K562 (cell line): ENCODE data around the gene JUND. TPM values are rescaled to one million over a fixed set of nuclear protein-coding genes. Genes with fewer than 3 reads are reported as not detected.
A peak's percentile ranks its signal among the peaks of the same experiment; 100 is the strongest.

Experiments used
- CBX5 ChIP-seq: IDR thresholded peaks from 2 replicates; pipeline ENCODE4 v1.6.1; 2014; ENCODE audit warnings: low read depth, borderline replicate concordance
- ELK3 ChIP-seq: fragments of 450-650 bp; formaldehyde crosslinking; IDR thresholded peaks from 2 replicates; pipeline ENCODE4 v1.4.0; 2020; ENCODE audit warnings: mild to moderate bottlenecking
- ETV1 ChIP-seq: fragments of 450-650 bp; conservative IDR thresholded peaks from 2 replicates; pipeline ENCODE4 v1.6.1; 2016; ENCODE audit warnings: missing genetic modification characterization, control low read depth, low read depth, missing compliant biosample characterization
- KLF13 ChIP-seq: fragments of 450-650 bp; IDR thresholded peaks from 2 replicates; pipeline ENCODE4 v1.6.1; 2016; ENCODE audit warnings: missing genetic modification characterization, low read depth, mild to moderate bottlenecking, missing compliant biosample characterization, moderate library complexity, borderline replicate concordance
- MEIS2 ChIP-seq: fragments of 450-650 bp; IDR thresholded peaks from 2 replicates; pipeline ENCODE4 v1.6.1; 2014; ENCODE audit warnings: mild to moderate bottlenecking; ENCODE audit not compliant: partially characterized antibody
- MTF1 ChIP-seq: fragments of 250-450 bp; sonication (Bioruptor Pico); IDR thresholded peaks from 2 replicates; pipeline ENCODE4 v1.9.0; 2021; ENCODE audit warnings: moderate library complexity, mild to moderate bottlenecking, inconsistent platforms, borderline replicate concordance
- MYC ChIP-seq, 2 experiments: fragments of 250-450 bp in 1 of 2; sonication (Bioruptor Pico) in 1 of 2; IDR thresholded peaks; 2 replicates each; pipeline versions ENCODE4 v1.5.1 to v1.6.1; 2012 to 2021; ENCODE audit warnings: low read depth in 2 of 2, borderline replicate concordance in 1 of 2, improper control_type of control experiment in 1 of 2, low read length in 1 of 2, mild to moderate bottlenecking in 1 of 2, moderate library complexity in 1 of 2
- NFYB ChIP-seq: IDR thresholded peaks from 2 replicates; pipeline ENCODE4 v1.6.1; 2011; ENCODE audit warnings: mild to moderate bottlenecking, moderate library complexity; ENCODE audit not compliant: insufficient read length; ENCODE audit errors: extremely low read depth
- NR3C1 ChIP-seq: sonication (generic); formaldehyde crosslinking; IDR thresholded peaks from 2 replicates; pipeline ENCODE4 v1.8.1; 2022; ENCODE audit warnings: missing genetic modification reagents
- RBM25 ChIP-seq: fragments of 200-400 bp; formaldehyde crosslinking; IDR thresholded peaks from 2 replicates; pipeline ENCODE4 v1.6.1; 2018; ENCODE audit warnings: low read length, low read depth, moderate library complexity; ENCODE audit not compliant: severe bottlenecking
- RBM34 ChIP-seq: fragments of 200-400 bp; formaldehyde crosslinking; IDR thresholded peaks from 2 replicates; pipeline ENCODE4 v1.6.1; 2018; ENCODE audit warnings: low read length, borderline replicate concordance; ENCODE audit not compliant: insufficient read depth
- RFX1 ChIP-seq: fragments of 450-650 bp; IDR thresholded peaks from 2 replicates; pipeline ENCODE4 v1.6.1; 2016; ENCODE audit warnings: mild to moderate bottlenecking, moderate library complexity
- SMARCA4 ChIP-seq: fragments of 450-650 bp; IDR thresholded peaks from 2 replicates; pipeline ENCODE4 v1.6.1; 2016
- SPI1 ChIP-seq: IDR thresholded peaks from 2 replicates; pipeline ENCODE4 v1.6.1; 2011; ENCODE audit warnings: low read depth, low read length, control low read depth, borderline replicate concordance
- SUPT5H ChIP-seq: fragments of 450-650 bp; IDR thresholded peaks from 2 replicates; pipeline ENCODE4 v1.6.1; 2016
- TAF15 ChIP-seq: fragments of 200-400 bp; formaldehyde crosslinking; IDR thresholded peaks from 2 replicates; pipeline ENCODE4 v1.6.1; 2017; ENCODE audit warnings: mild to moderate bottlenecking, low read depth, low read length, moderate library complexity
- TAF9B ChIP-seq: fragments of 450-650 bp; IDR thresholded peaks from 2 replicates; pipeline ENCODE4 v1.6.1; 2018; ENCODE audit warnings: mild to moderate bottlenecking; ENCODE audit not compliant: partially characterized antibody
- ZBTB8A ChIP-seq: fragments of 450-650 bp; IDR thresholded peaks from 2 replicates; pipeline ENCODE4 v1.6.1; 2018; ENCODE audit warnings: mild to moderate bottlenecking, moderate library complexity; ENCODE audit not compliant: partially characterized antibody
- ZC3H8 ChIP-seq: fragments of 450-650 bp; IDR thresholded peaks from 2 replicates; pipeline ENCODE4 v1.6.1; 2017
- ZNF143 ChIP-seq: sonication (generic); formaldehyde crosslinking; IDR thresholded peaks from 2 replicates; pipeline ENCODE4 v1.9.0; 2022; ENCODE audit warnings: mild to moderate bottlenecking, missing genetic modification reagents
- ZNF311 ChIP-seq: fragments of 250-450 bp; sonication (Bioruptor Pico); IDR thresholded peaks from 2 replicates; pipeline ENCODE4 v1.4.0; 2020; ENCODE audit warnings: mild to moderate bottlenecking, moderate library complexity
- ZNF707 ChIP-seq: fragments of 250-450 bp; sonication (Bioruptor Pico); conservative IDR thresholded peaks from 2 replicates; pipeline ENCODE4 v1.8.0; 2022; ENCODE audit warnings: inconsistent platforms, mild to moderate bottlenecking, moderate library complexity
- polyA plus RNA-seq, 8 experiments: library from polyadenylated mRNA; depleted of rRNA in 4 of 8; stranded (reverse) in 5 of 8; unstranded in 3 of 8; fragments of >200 nt; fragmentation: Nextera tagmentation in 2 of 8; fragmentation: Illumina TruSeq in 1 of 8; extraction: Ambion mirVana in 2 of 8; extraction: Trizol in 1 of 8; gene quantifications; 2 replicates each; pipeline versions ENCODE4 v1.2.1 to v1.2.3, GENCODE V29; 2011 to 2014; ENCODE audit warnings: inconsistent platforms in 1 of 8, missing spikeins in 1 of 8
- total RNA-seq, 7 experiments: library from RNA; depleted of rRNA in 6 of 7; stranded (reverse); fragments of >200 nt in 6 of 7; fragmentation: Illumina TruSeq in 2 of 7; extraction: Trizol in 2 of 7; gene quantifications; 2 replicates each; pipeline versions ENCODE4 v1.2.1 to v1.2.3, GENCODE V29; 2011 to 2021; ENCODE audit warnings: low replicate concordance in 1 of 7
- TF ChIP-seq, protein P1 (sequence below): sonication (generic); formaldehyde crosslinking; IDR thresholded peaks from 2 replicates; pipeline ENCODE4 v1.8.0; 2022; ENCODE audit warnings: missing genetic modification reagents, mild to moderate bottlenecking, moderate library complexity, borderline replicate concordance
- TF ChIP-seq, protein P2 (sequence below): fragments of 250-450 bp; sonication (Bioruptor Pico); IDR thresholded peaks from 2 replicates; pipeline ENCODE4 v1.8.0; 2022; ENCODE audit warnings: inconsistent platforms

Gene JUND
- total and polyA plus RNA-seq, 9 of the 15 experiments (the other 6 are each of a cell fraction or from before 2014, with no cell fraction given): 6.4 to 286 (median 42.3) TPM

- TF ChIP-seq ZNF143 (CRISPR knock-in tag): no peak
- no peak for TF ChIP-seq RFX1
- peak; percentile 23; the same call in 1 of the 2 replicates for TF ChIP-seq ZNF311
- TF ChIP-seq ETV1 (tag): peak; percentile 75
- TF ChIP-seq SMARCA4: peak; percentile 66; the same call in 1 of the 2 replicates
- peak; percentile 26; the same call in 1 of the 2 replicates for TF ChIP-seq MYC (IDR thresholded peaks at IDR 0.05; ENCODE audit: low read depth, low read length)
- TF ChIP-seq MYC (CRISPR knock-in tag; IDR thresholded peaks at IDR 0.05; ENCODE audit: borderline replicate concordance, low read depth): no peak
- no peak for TF ChIP-seq TAF15
- TF ChIP-seq RBM25: no peak
- TF ChIP-seq NFYB: no peak
- TF ChIP-seq, protein P1, sequence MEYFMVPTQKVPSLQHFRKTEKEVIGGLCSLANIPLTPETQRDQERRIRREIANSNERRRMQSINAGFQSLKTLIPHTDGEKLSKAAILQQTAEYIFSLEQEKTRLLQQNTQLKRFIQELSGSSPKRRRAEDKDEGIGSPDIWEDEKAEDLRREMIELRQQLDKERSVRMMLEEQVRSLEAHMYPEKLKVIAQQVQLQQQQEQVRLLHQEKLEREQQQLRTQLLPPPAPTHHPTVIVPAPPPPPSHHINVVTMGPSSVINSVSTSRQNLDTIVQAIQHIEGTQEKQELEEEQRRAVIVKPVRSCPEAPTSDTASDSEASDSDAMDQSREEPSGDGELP (CRISPR knock-in tag): peak; percentile 85; the same call in 1 of the 2 replicates
- TF ChIP-seq MTF1 (CRISPR knock-in tag): no peak
- no peak for TF ChIP-seq RBM34
- TF ChIP-seq ELK3 (CRISPR knock-in tag): no peak
- peak; percentile 80 for TF ChIP-seq ZNF707 (CRISPR knock-in tag)
- no peak for TF ChIP-seq NR3C1 (CRISPR knock-in tag)
- TF ChIP-seq CBX5: no peak
- TF ChIP-seq TAF9B: no peak
- no peak for TF ChIP-seq ZBTB8A
- TF ChIP-seq SUPT5H: peak; percentile 76
- TF ChIP-seq MEIS2: no peak
- TF ChIP-seq SPI1: no peak
- TF ChIP-seq, protein P2, sequence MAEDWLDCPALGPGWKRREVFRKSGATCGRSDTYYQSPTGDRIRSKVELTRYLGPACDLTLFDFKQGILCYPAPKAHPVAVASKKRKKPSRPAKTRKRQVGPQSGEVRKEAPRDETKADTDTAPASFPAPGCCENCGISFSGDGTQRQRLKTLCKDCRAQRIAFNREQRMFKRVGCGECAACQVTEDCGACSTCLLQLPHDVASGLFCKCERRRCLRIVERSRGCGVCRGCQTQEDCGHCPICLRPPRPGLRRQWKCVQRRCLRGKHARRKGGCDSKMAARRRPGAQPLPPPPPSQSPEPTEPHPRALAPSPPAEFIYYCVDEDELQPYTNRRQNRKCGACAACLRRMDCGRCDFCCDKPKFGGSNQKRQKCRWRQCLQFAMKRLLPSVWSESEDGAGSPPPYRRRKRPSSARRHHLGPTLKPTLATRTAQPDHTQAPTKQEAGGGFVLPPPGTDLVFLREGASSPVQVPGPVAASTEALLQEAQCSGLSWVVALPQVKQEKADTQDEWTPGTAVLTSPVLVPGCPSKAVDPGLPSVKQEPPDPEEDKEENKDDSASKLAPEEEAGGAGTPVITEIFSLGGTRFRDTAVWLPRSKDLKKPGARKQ (CRISPR knock-in tag): no peak
- TF ChIP-seq KLF13 (tag): no peak
- 0 out of 2 replicates have a peak, but pooled peaks have one; percentile 10 for TF ChIP-seq ZC3H8
Observed at GRCh38 chr19:18304458-18305310, 23.3 kb upstream of the JUND start (continued).
